GM19452 (cell line): Measurements from ENCODE around the gene NSUN5.
A peak's percentile ranks its signal among the peaks of the same experiment; 100 is the strongest.
"Not testable (repeated sequence)": the region's sequence is repeated elsewhere in the genome, so short reads cannot be mapped to it uniquely, and the experiment has no call there.

Experiments
- ATAC-seq: cut with Tn5 transposase; IDR thresholded peaks from one replicate; pipeline ENCODE4 v1.9.1; 2021; ENCODE audit not compliant: unreplicated experiment

The NSUN5 gene

DNA sequence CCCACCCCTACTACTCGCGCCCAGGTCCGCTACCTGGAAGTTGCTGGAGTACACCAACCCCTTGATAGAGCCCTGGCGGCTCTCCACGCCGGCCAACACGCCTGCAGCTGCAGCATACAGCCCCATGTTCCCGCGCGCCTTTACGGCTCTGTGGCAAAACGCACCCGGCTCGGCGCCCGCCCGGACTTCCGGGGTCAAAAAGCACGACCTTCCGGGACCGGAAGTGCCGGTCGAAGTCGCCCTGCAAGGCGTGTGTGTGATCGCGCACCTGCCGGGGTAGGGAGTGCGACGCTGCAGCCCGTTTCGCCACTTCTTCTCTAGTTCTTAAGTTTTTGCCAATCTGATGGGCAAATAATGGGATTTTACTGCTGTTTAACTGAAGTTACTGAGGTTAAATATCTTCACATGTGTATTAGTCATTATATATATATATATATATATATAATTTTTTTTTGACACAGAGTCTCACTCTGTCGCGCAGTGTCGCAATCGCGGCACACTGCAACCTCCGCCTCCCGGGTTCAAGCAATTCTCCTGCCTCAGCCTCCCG lies at the start of gene NSUN5:
Gene NSUN5, minus strand, starts transcription at position 162 of the 550 bp plus-strand sequence. Its CDS starts 36 bp downstream, at position 126.
- ATAC-seq, result peak; percentile 93

DNA sequence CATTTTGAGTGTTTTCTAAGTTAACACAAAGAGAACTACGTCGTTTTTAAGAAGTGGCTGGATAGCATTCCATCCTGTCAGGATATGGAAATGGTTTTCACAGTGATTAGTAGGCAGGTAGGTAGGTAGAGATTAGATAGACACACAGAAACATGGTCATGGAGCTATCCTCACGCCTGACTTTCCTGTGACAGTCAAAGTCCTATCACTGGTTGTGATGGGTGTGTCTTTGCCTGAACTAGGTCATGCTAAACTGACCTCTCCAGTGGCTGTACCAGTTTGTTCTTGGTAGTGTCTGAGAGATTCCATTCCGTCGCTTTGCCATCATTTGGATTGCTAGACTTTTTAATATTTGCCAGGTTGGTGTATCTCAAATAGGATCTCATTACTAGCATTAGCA lies 47.5 kb upstream of the NSUN5 start:
- ATAC-seq, result no peak

DNA sequence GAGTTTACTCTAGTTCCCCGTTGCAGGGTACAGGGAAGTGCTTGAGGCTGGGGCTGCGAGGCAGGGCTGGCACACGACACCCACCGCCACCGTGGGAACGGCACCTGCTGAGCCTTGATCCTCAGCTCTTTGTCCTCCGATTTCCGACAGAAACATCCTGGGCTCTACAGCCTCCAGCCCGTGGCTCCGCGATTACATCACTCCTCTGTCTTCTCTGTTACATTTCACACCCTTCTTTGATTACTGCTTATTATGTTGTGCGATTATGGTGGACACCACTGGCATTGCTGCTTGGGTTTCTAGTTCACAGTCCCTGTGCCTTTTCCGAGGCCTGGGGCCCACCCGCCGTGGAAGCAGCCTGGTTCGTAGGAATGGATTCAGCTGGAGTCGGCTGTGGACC lies 46.2 kb upstream of the NSUN5 start:
- ATAC-seq, result no peak

- ATAC-seq, result no peak
These were observed 45.6 kb upstream of the NSUN5 start for GRCh38 chr7:73354196-73354595.

DNA sequence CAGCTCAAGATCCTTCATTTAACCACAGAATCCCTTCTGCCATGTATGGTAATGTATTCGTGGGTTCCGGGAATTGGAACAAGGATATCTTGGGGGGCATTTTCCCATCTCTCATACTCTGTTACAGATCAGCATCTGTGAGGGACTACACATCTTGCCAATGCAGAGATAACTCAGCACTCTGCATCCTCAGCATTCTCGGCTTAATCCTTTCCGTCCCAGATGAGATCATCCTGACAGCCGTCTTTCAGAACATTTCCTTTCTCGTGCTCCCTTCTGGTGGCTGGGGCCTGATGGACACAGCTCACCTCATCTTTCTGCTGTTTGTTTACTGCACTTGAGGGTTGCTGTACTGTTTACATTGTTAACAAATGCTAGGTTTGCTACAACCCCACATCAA lies 44.6 kb upstream of the NSUN5 start:
- no peak for ATAC-seq

DNA sequence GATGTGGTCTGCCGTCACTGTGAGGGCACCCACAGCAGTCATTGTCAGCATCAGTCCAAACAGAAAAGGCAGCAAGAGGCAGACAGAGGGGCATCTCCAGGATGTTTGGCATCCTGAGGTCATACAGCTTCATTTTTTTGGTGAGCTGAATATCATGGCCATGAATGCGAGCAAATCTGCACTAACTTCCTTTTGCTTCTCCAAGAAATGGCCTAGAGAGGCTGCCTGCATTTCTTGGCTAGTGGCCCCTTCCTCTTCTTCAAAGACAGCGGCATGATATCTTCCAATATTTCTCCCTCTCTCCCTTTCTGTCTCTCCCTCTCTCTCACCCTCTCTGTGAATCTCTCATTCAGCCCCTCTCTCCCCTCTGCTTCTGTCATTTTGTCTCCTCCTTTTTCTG lies 44.2 kb upstream of the NSUN5 start:
- ATAC-seq, result no peak

DNA sequence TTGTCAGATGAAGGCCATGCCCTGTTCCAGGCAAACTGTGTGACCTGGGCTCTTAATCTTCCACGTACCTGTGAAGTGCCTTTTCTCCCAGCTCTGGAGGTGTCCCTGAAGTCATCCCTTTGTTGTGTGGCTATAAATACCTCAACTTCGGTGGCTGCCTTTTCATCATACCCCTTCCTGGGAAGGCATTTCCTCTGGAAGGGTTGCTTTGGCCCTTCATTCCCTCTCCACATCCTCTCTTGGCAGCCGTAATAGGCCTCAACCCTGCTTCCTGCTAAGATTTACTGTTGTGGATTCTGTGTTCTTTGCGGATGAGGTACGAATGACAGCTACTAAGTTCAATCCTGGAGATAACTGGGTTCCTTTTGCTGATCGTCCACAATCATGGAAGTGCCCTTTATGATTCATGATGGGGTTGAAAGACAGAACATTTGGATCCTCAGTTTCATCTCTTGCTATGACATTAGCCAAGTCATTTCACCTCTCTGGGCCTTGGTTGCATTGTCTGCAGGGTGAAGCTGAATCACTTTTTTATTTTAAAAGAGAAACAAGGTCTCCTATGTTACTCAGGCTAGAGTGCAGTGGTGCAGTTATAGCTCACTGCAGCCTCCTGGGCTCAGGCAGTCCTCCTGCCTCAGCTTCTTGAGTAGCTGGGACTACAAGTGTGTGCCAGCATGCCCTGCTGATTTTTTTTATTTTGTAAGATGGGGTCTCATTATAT lies 43.0 kb upstream of the NSUN5 start:
- ATAC-seq, result no peak

DNA sequence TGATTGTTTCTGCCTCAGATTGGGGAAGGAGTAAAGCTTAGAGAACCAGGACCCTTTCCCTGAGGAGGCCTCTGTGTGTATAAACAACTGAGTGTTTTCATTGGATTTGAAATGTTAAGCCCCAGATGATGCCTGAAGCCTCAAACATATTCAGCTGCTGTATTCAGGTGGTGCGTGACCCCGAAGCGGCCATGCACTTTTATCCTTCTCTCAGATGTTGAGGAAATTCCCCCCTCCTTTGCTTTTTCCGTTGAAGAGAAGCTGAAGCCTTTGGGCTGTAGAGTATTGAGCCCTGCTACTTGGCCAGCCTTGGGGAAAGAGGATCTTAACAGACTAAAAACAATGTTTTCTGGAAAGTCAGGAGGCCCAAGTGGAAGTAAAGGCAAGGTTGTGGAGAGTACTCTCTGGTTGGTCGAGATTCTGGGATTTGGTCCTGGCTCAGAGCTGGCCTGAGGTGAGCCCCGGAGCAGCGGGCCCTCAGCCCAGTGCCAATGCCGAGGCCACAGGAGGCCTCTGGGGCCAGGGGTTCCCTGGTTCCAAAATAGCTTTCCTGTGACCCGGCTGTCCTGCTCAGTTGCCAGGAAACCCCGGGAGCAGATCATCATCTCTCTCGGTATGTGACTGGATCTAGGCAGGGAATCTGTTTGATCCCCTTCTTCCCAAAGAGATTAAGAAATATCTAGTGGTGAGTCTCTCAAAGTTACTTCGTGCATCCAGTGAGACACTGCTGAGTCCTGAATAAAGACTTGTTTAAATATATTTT lies 41.9 kb upstream of the NSUN5 start:
- ATAC-seq, result no peak

DNA sequence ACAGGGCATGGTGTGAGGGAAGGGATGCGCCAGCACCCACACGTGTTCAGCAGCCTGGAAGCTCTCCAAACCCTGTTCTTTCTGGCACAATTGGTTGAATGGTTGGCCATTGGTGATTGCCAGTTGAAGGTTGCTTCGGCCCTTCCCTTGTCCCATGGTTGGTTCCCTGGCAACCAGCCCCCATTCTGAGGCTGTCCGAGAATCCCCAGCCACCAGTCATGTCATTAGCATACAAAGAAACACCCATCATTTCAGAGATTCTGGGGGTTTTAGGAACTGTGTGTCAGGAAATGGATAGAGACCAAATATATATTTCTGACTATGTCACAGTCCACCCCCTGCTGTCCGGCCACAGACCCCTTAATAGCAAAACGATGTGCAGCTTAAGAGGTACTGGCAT lies 41.1 kb upstream of the NSUN5 start:
- no peak for ATAC-seq

GRCh38 chr7:73345951-73346350 lies 37.3 kb upstream of the NSUN5 start:
- ATAC-seq, result no peak

DNA sequence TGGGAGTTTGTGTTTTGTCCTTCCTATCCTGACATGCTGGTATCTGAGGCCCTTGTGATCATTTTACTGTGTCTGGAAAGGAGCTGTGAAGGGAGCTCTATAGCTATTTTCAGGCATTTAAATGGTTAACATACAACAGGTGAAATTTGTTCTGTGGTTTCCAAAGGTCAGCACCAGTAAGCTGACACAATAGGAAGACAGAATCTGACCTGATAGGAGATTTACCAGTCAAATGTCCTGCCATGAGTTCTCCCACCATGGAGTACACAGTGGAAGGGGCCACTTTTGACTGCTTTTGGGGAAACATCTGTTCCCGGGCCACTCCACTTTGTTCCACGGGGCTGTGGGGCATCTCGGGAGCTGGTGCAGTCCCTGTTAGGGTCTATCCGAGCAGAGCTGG lies 36.9 kb upstream of the NSUN5 start:
- ATAC-seq, result no peak

GRCh38 chr7:73343671-73344380 lies 35.2 kb upstream of the NSUN5 start:
- ATAC-seq, result no peak

DNA sequence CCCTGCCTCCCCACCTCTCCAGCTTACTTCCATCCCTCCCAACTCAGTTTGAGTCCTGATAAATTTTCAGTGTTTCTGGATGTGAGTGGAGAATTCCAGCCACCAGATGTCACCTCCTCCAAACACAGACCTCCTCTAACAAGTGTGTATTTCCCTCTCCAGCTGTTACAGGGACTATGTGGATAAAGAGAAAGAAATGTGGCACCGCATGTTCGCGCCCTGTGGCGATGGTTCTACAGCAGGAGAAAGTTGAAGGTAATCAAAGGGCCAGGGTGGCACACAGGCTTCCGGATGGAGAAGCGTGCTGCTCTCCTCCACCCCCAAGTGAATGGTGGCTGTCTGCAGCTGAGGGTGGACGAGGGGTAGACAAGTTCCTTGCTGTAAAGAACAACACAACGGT lies 34.0 kb upstream of the NSUN5 start:
- no peak for ATAC-seq

- ATAC-seq, result no peak
These were observed 33.3 kb upstream of the NSUN5 start for GRCh38 chr7:73341877-73342276.

GRCh38 chr7:73340514-73340913 lies 31.9 kb upstream of the NSUN5 start:
- ATAC-seq, result no peak

- no peak for ATAC-seq
These were observed 29.7 kb upstream of the NSUN5 start for GRCh38 chr7:73338321-73338720.

- no peak for ATAC-seq
These were observed 23.8 kb upstream of the NSUN5 start for GRCh38 chr7:73332447-73332846.

DNA sequence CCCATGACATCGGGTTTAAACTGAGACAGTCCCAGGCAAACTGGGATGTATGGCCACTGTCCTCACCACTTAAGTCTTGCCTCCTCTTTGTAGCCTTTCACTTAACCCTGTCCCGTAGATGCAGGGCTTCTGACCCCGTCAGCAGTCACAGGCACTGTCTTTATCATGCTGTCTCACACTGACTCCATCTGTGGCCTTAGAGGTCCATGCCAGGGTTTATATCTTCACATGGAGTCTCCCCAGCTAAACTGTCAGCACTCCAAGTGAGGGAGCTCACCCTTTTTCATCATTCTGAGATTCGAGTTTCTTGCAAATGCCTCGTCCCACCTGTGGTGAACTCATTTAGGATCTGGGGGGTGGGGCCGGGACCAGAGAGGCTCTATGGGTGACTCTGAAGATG lies 22.1 kb upstream of the NSUN5 start:
- no peak for ATAC-seq

- ATAC-seq, result no peak
These were observed 21.4 kb upstream of the NSUN5 start for GRCh38 chr7:73329861-73330581.

DNA sequence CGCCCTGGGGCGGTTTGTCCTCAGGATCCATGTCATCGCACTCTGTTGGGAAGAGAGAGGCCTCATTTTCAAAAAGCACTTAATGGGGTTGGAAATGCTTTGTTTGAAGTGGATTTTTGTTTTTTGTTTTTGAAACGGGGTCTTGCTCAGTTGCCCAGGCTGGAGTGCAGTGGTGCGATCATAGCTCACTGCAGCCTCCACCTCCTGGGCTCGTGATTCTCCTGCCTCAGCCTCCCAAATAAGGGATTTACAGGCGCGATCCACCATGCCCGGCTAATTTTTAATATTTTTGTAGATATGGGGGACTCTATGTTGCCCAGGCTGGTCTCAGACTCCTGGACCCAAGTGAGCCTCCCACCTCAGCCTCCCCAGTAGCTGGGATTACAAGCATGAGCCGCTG lies 20.1 kb upstream of the NSUN5 start:
- no peak for ATAC-seq

- not testable (repeated sequence) for ATAC-seq
These were observed 19.3 kb upstream of the NSUN5 start, which contains the start of the genes FKBP6 and TRIM50 for GRCh38 chr7:73327922-73328321. FKBP6 (plus strand) TSS chr7:73328161; CDS start chr7:73328429, 268 bp downstream. TRIM50 (minus strand) TSS chr7:73328082; CDS start chr7:73324787, 3,295 bp downstream.
